SHP77 (cell line): Measurements from ENCODE around the gene COL28A1.
"Not testable (repeated sequence)": the region's sequence is repeated elsewhere in the genome, so short reads cannot be mapped to it uniquely, and the experiment has no call there.

Experiments
- DNase-seq, 2 experiments: peaks; one replicate each; lab custom pipeline; 2025; lab: John Stamatoyannopoulos, UW

The COL28A1 gene

GRCh38 chr7:7517754-7518153 is 17.9 kb downstream of the COL28A1 start:
- no peak for DNase-seq

- no peak for DNase-seq
Measured at GRCh38 chr7:7516662-7517061, 19.0 kb downstream of the COL28A1 start.

GRCh38 chr7:7516156-7516555 is 19.5 kb downstream of the COL28A1 start:
- no peak for DNase-seq

- no peak for DNase-seq
Measured at GRCh38 chr7:7512861-7513597, 22.6 kb downstream of the COL28A1 start.

DNA sequence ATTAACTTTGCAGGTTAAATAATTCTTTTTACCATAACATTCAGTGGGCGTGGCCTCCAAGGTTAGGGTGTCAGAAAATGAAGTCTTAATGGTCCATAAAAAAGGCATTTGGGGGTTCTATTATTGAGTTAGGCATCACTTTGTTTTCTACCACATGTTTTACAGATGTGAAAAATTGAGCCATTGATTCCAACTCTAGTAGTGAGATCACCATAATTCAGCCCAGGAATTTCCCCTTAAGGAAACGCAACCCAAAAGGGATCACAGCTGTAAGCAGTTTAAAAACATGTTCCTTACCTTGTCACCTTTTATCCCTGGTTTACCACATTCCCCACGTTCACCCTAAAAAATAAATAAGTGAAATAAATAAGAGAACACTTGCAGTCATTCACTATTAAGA is 24.9 kb downstream of the COL28A1 start:
- DNase-seq: no peak

DNA sequence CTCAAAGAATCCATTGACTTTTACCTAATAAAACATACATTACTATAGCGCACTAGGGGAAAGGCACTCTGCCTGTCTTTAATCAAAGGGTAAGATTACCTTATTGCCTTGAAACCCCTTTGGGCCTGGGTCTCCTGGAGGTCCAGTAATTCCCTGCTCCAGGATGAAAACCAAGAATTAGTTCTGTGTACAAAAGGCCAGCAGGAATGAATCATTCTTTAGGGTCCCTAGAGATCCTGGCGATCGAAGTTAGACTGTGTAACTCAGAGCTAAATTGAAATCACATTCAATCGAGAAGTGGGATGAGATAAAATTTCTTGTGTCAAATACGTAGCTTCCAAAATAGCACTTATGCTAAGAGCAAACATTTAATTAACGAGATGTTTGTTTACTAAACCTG is 29.8 kb downstream of the COL28A1 start:
- DNase-seq: no peak

DNA sequence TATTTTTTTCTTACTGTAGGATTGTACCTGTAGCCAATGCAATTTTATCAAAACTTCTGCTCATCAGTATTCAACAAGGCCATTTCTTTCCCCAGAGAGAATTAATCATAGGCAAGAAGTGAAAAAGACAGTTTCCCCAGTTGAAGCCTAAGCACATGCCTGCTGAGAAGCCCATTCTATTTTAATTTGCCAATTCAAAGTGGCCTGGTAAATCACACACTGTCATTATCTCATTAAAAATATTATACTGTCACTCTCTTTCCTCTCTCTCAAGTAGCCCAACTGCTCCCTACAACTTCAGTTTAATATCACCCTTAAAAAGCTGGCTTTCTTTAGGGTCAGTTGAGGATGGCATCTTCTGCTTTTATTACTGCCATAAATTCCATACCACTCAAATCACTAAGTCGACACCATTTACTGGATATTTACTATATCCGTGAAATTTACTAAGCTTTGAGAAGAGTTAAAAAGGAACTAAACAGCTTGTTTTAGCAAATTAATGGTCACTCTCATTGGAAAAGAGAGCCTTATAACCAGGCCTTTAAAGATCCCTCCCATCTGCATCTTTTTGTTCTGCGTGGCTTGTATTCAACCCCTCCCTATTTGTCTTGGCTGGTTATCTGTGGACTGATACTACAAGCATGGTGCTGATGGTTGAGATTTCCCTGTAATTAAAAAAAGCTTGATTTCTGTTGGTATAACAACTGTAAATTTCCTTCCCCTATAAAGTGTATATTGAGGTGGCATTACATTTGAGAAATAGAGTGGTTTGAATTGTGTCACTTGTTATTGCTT is 30.6 kb downstream of the COL28A1 start:
- DNase-seq: no peak

- no peak for DNase-seq
Measured at GRCh38 chr7:7499892-7500291, 35.8 kb downstream of the COL28A1 start.

DNA sequence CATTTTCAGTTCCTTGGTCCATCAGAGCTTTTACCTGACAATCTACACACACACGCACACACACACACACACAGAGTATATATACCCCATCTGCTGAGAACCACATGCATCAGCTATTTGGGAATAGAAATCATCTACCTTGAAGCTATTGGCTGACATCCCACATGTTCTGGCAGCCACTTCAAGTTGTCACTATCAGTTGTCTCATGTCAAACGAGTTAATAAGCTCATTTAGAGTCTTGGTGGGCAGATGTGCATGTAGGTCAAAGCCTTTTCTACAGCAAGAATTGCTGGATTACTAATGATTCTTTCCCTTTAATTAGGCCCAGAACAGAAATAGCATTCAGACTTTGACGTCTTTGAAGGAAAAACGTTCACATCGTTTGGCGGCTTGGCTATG is 36.8 kb downstream of the COL28A1 start:
- DNase-seq: peak in 1 of 2 experiments; percentile 9

DNA sequence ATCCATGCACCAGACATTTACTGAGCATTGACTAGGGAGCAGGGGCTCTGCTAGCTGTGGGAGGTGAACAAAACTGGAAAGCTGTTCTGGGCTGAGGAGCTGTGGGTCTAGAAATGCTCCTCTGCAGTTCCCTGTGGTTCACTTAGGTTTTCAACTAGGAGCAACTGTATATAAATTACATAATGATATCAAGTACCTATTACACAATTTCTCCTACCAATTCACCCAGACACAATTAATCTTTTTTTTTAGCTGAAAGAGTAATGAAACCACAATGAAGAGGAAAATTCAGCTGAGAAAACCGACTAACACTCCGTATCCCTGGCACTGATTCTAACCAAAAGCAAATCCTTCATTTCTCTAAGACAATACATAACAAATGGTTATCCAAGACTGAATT is 39.4 kb downstream of the COL28A1 start:
- DNase-seq: no peak

- DNase-seq: no peak
Measured at GRCh38 chr7:7495171-7495570, 40.5 kb downstream of the COL28A1 start.

GRCh38 chr7:7491044-7491443 is 44.6 kb downstream of the COL28A1 start:
- DNase-seq: no peak

- DNase-seq: no peak
Measured at GRCh38 chr7:7490003-7490402, 45.7 kb downstream of the COL28A1 start.

GRCh38 chr7:7489546-7489945 is 46.1 kb downstream of the COL28A1 start:
- DNase-seq: no peak

DNA sequence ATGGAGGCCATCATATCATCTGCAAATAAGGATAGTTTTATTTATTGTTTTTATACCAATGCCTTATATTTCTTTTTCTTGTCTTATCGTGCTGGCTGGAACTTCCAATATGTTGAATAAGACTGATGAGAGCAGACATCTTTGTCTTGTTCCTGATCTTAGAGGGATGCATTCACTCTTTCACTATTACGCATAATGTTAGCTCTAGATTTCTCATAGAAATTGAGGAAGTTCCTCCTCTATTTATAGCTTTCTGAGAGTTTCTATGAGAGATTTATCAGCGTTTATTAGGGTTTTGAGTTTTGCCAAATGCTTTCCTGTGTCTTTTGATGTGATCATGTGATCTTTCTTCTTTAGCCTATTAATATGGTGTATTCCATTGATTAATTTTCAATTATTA is 49.3 kb downstream of the COL28A1 start:
- no peak for DNase-seq

GRCh38 chr7:7484072-7484471 is 51.6 kb downstream of the COL28A1 start:
- no peak for DNase-seq

- DNase-seq: no peak
Measured at GRCh38 chr7:7481802-7482201, 53.9 kb downstream of the COL28A1 start.

- no peak for DNase-seq
Measured at GRCh38 chr7:7479275-7479805, 56.3 kb downstream of the COL28A1 start.

DNA sequence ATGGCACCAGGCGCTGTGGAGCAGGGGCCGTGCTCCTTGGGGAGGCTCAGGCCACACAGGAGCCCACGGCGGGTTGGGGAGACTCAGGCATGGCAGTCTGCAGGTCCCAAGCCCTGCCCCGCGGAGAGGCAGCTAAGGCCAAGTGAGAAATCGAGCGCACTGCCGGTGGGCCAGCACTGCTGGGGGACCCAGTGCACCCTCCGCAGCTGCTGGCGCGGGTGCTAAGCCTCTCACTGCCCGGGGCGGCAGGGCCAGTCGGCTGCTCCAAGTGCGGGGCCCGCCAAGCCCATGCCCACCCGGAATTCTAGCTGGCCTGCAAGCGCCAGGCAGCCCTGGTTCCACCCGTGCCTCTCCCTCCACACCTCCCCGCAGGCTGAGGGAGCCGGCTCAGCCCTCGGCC is 57.1 kb downstream of the COL28A1 start:
- DNase-seq: no peak

DNA sequence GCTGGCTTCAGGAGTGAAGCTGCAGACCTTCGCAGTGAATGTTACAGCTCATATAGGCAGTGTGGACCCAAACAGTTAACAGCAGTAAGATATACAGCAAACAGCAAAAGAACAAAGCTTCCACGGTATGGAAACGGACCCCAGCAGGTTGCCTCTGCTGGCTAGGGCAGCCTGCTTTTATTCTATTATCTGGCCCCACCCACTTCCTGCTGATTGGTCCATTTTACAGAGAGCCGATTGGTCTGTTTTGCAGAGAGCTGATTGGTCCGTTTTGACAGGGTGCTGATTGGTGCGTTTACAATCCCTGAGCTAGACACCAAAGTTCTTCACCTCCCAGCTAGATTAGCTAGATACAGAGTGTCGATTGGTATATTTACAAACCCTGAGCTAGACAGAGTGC is 58.0 kb downstream of the COL28A1 start:
- not testable (repeated sequence) for DNase-seq

GRCh38 chr7:7476381-7476780 is 59.3 kb downstream of the COL28A1 start:
- no peak for DNase-seq

DNA sequence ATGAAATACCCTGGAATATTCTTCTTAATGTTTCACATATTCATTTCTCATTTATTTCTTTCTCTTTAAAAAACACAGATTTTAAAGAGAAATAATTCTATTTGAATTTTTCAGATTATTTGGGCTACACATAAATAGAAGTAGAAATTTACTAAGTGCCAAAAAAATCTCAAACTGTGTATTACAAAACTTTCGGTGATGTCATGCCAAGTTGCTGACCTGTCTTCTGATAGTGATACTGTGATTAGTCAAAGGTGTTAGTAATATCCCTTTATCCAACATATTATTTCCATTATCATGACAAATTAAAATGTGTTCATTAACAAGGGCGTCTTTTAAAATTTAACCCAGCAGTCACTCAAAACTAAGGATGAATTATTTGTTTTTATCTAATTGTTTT is 60.1 kb downstream of the COL28A1 start:
- DNase-seq: no peak

DNA sequence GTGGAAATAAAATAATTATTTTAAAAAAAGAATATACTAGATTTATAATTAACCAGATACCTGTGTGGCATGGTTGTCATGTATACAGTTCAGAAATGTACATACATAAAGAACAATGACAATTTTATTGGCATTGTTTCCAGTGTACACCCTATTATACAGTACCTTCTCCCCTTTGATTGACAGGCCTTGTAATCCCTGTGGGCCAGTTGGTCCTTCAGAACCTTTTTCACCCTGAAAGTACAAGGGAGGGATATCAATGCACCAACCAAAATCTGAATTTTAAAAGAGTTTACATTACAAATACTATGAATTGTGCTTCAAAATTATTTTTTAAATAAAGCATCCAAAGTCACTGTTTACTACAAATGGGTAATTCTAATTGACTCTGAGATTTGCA is 61.2 kb downstream of the COL28A1 start:
- no peak for DNase-seq
